Lower lobe of right lung (tissue), 2 donors: Measurements from ENCODE around the gene ALDOB. TPM values are rescaled to one million over a fixed set of nuclear protein-coding genes. Genes with fewer than 3 reads are reported as not detected.
A peak's percentile ranks its signal among the peaks of the same experiment; 100 is the strongest.
"Not testable (repeated sequence)": the region's sequence is repeated elsewhere in the genome, so short reads cannot be mapped to it uniquely, and the experiment has no call there.

ENCODE experiments used
- ATAC-seq, 2 donors: fragments of 200-7000 bp; cut with Tn5 transposase; one replicate each; pipeline ENCODE4 v1.9.1; 2020 to 2022; ENCODE audit warnings: mild to moderate bottlenecking in 2 of 2, moderate library complexity in 2 of 2
- DNase-seq: peaks from one replicate; pipeline ENCODE4 v3.0.0-alpha.2; 2020
- H3K27ac ChIP-seq: fragments of 200-600 bp; one replicate; pipeline ENCODE4 v1.8.0; 2022
- H3K27me3 ChIP-seq: fragments of 200-600 bp; one replicate; pipeline ENCODE4 v1.8.0; 2022; ENCODE audit warnings: low read depth
- H3K36me3 ChIP-seq: fragments of 200-600 bp; one replicate; pipeline ENCODE4 v1.8.0; 2022; ENCODE audit warnings: mild to moderate bottlenecking
- H3K4me1 ChIP-seq: fragments of 200-600 bp; one replicate; pipeline ENCODE4 v1.8.0; 2022
- H3K4me3 ChIP-seq: fragments of 200-600 bp; one replicate; pipeline ENCODE4 v1.8.0; 2022; ENCODE audit warnings: mild to moderate bottlenecking
- H3K9me3 ChIP-seq: fragments of 200-600 bp; one replicate; pipeline ENCODE4 v1.8.0; 2022
- CTCF ChIP-seq: fragments of 200-600 bp; IDR thresholded peaks from one replicate; pipeline ENCODE4 v1.8.0; 2022; ENCODE audit warnings: antibody characterized with exemption, mild to moderate bottlenecking
- intact Hi-C: fragments of 100-400 bp; cut with DNase I; formaldehyde crosslinking; loops from one replicate; pipeline ENCODE4 v1.11.0; 2022
- total RNA-seq: library from RNA; stranded (reverse); fragmentation: NEBNext Ultra II Directional; extraction: Animal tissue kit (Norgen Biotek cat#: 25700); gene quantifications from one replicate; pipeline ENCODE4 v1.2.1, GENCODE V29; 2021
- donor health status: DM: no; HTN: yes; CAD: no; lungs with severe emphysema.

ALDOB gene
- total RNA-seq, 1 donor from 2014 or later = 0.38 TPM

GRCh38 chr9:101387871-101388506 is 47.6 kb downstream of the ALDOB start:
- DNase-seq (no peak), ATAC-seq (peak; percentile 75 to 92)
- no peaks in the 10 kb centered on the region for H3K27me3 ChIP-seq
- peak; percentile 59 for TF ChIP-seq CTCF
- H3K4me1 ChIP-seq = no peaks in the 10 kb centered on the region
- H3K4me3 ChIP-seq = no peak overlapping the region
- H3K9me3 ChIP-seq = peaks cover 13% of the 10 kb centered on the region
- H3K27ac ChIP-seq = no peak overlapping the region
- peaks cover 31% of the 10 kb centered on the region for H3K36me3 ChIP-seq
- intact Hi-C loops = no loop called here

DNA sequence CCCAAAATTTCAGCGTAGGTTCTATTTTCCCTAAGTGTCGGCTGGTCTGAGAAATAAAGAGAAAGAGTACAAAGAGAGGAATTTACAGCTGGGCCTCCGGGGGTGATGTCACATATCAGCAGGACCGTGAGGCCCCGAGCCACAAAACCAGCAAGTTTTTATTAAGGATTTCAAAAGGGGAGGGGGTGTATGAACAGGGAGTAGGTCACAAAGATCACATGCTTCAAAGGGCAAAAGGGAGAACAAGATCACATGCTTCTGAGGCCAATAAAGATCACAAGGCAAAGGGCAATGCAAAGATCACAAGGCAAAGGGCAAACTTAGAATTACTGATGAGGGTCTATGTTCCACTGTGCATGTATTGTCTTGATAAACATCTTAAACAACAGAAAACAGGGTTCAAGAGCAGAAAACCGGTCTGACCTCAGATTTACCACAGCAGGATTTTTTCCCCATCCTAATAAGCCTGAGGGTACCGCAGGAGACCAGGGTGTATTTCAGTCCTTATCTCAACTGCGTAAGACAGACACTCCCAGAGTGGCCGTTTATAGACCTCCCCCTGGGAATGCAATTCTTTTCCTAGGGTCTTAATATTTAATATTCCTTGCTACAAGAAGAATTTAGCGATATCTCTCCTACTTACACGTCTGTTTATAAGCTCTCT is 50.6 kb downstream of the ALDOB start, which contains the start of gene BAAT:
BAAT (minus strand) TSS at position 134 of the 664 bp plus-strand sequence. CDS start 13,602 bp downstream, outside the sequence.
- H3K9me3 ChIP-seq, H3K27me3 ChIP-seq, H3K27ac ChIP-seq, H3K4me1 ChIP-seq, intact Hi-C loops, H3K4me3 ChIP-seq, DNase-seq, ATAC-seq: not testable (repeated sequence)
- peaks cover 21% of the 10 kb centered on the region for H3K36me3 ChIP-seq

DNA sequence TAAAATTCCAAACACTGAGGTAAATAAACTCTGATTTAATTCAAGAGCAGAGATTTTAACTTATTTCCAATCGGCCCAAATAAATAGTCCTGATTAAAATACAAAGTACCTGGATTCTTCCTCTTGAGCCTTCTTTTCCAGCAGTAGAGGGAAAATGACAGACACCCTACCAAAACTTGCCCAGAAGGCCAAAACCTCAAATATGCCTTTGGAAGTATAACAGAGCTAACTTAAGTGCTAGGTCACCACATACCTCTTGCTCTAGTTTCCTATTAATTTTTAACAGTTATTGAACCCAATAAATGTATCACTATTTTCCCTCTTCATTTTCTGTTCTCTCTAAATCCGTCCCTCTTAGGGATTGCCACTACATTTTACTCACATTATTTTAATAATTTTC is 52.2 kb downstream of the ALDOB start:
- ATAC-seq (no peak), DNase-seq (no peak)
- intact Hi-C loops = no loop called here
- Histone ChIP-seq H3K9me3 (peaks cover 9% of the 10 kb centered on the region), H3K27me3 (no peaks in the 10 kb centered on the region), H3K36me3 (peaks cover 5% of the 10 kb centered on the region), H3K27ac (no peak overlapping the region), H3K4me1 (no peaks in the 10 kb centered on the region), H3K4me3 (no peak overlapping the region)
- no peak for TF ChIP-seq CTCF

GRCh38 chr9:101381833-101382342 is 53.7 kb downstream of the ALDOB start:
- ATAC-seq = no peak
- intact Hi-C loops = no loop called here
- DNase-seq = no peak

GRCh38 chr9:101381118-101381517 is 54.5 kb downstream of the ALDOB start:
- no peak for ATAC-seq

More at GRCh38 chr9:101381833-101382342, 53.7 kb downstream of the ALDOB start:
- peaks cover 9% of the 10 kb centered on the region for H3K9me3 ChIP-seq
- H3K27ac ChIP-seq = no peak overlapping the region
- no peaks in the 10 kb centered on the region for H3K27me3 ChIP-seq
- H3K4me3 ChIP-seq = no peak overlapping the region
- H3K4me1 ChIP-seq = no peaks in the 10 kb centered on the region
- H3K36me3 ChIP-seq = no peaks in the 10 kb centered on the region
- TF ChIP-seq CTCF = no peak

More at GRCh38 chr9:101381118-101381517, 54.5 kb downstream of the ALDOB start:
- Histone ChIP-seq H3K36me3 (no peaks in the 10 kb centered on the region), H3K4me1 (no peaks in the 10 kb centered on the region), H3K27me3 (no peaks in the 10 kb centered on the region), H3K27ac (no peak overlapping the region), H3K4me3 (no peak overlapping the region), H3K9me3 (peaks cover 9% of the 10 kb centered on the region)
- intact Hi-C loops = no loop called here
- TF ChIP-seq CTCF = no peak
- DNase-seq = no peak
